GM23338 (cell line): ENCODE data around the gene SV2C. TPM values are rescaled to one million over a fixed set of nuclear protein-coding genes. Genes with fewer than 3 reads are reported as not detected.
A peak's percentile ranks its signal among the peaks of the same experiment; 100 is the strongest.

Experiments used
- ATAC-seq: fragments of 200-7000 bp; cut with Tn5 transposase; 3 replicates; pipeline ENCODE4 v1.9.1; 2020
- DNase-seq: peaks from one replicate; pipeline ENCODE4 v3.0.0-alpha.2; 2015; ENCODE audit warnings: low spot score
- H2AFZ ChIP-seq: fragments of 200-600 bp; sonication (generic); 2 replicates; pipeline ENCODE4 v1.8.0; 2016; ENCODE audit warnings: antibody characterized with exemption, mild to moderate bottlenecking, moderate library complexity
- H3F3A ChIP-seq: fragments of 200-600 bp; sonication (generic); replicated peaks from 2 replicates; pipeline ENCODE4 v1.8.0; 2017; ENCODE audit warnings: antibody characterized with exemption, mixed run types, low read depth
- H3K27ac ChIP-seq: fragments of 200-600 bp; sonication (generic); 2 replicates; pipeline ENCODE4 v1.6.1; 2016; ENCODE audit warnings: low read depth
- H3K27me3 ChIP-seq: fragments of 200-600 bp; sonication (generic); 2 replicates; pipeline ENCODE4 v1.8.0; 2016; ENCODE audit warnings: mild to moderate bottlenecking, mixed run types, moderate library complexity; ENCODE audit not compliant: insufficient read depth
- H3K36me3 ChIP-seq: fragments of 200-600 bp; sonication (generic); 2 replicates; pipeline ENCODE4 v1.8.0; 2016; ENCODE audit warnings: mild to moderate bottlenecking; ENCODE audit not compliant: insufficient read depth
- H3K4me1 ChIP-seq: fragments of 200-600 bp; sonication (generic); 2 replicates; pipeline ENCODE4 v1.8.0; 2016; ENCODE audit warnings: mild to moderate bottlenecking, moderate library complexity; ENCODE audit not compliant: insufficient read depth
- H3K4me2 ChIP-seq: fragments of 200-600 bp; sonication (generic); 2 replicates; pipeline ENCODE4 v1.7.1; 2017; ENCODE audit warnings: mixed run types
- H3K4me3 ChIP-seq: fragments of 200-600 bp; sonication (generic); 2 replicates; pipeline ENCODE4 v1.6.1; 2016; ENCODE audit warnings: mixed run types
- H3K79me2 ChIP-seq: fragments of 200-600 bp; sonication (generic); replicated peaks from 2 replicates; pipeline ENCODE4 v1.8.0; 2017; ENCODE audit warnings: mild to moderate bottlenecking; ENCODE audit not compliant: insufficient read depth
- H3K9me2 ChIP-seq: fragments of 200-600 bp; sonication (generic); 2 replicates; pipeline ENCODE4 v1.8.0; 2017; ENCODE audit not compliant: insufficient read depth
- H4K20me1 ChIP-seq: fragments of 200-600 bp; sonication (generic); replicated peaks from 2 replicates; pipeline ENCODE4 v1.8.0; 2017; ENCODE audit warnings: mild to moderate bottlenecking; ENCODE audit not compliant: insufficient read depth
- H3K27ac Mint-ChIP-seq: 2 replicates; pipeline ENCODE4 v1.8.0; 2020; ENCODE audit warnings: inconsistent platforms, mild to moderate bottlenecking, moderate library complexity, mixed read lengths
- H3K27me3 Mint-ChIP-seq: 3 replicates; pipeline ENCODE4 v1.8.0; 2022; ENCODE audit warnings: low read depth, mild to moderate bottlenecking, moderate library complexity, mixed read lengths, inconsistent platforms; ENCODE audit not compliant: insufficient read depth, poor library complexity
- H3K36me3 Mint-ChIP-seq: 3 replicates; pipeline ENCODE4 v1.8.0; 2021; ENCODE audit warnings: low read depth, mild to moderate bottlenecking, inconsistent platforms, moderate library complexity, mixed read lengths
- H3K4me1 Mint-ChIP-seq: 3 replicates; pipeline ENCODE4 v1.8.0; 2020; ENCODE audit warnings: mild to moderate bottlenecking, inconsistent platforms, mixed read lengths
- H3K4me3 Mint-ChIP-seq: 3 replicates; pipeline ENCODE4 v1.8.0; 2021; ENCODE audit warnings: moderate library complexity, mild to moderate bottlenecking, inconsistent platforms, mixed read lengths
- H3K9me3 Mint-ChIP-seq: 3 replicates; pipeline ENCODE4 v1.8.0; 2020; ENCODE audit warnings: moderate library complexity, mild to moderate bottlenecking, inconsistent platforms, mixed read lengths
- CTCF ChIP-seq, 2 experiments: fragments of 200-600 bp in 1 of 2; sonication (generic) in 1 of 2; conservative IDR thresholded peaks; 2 replicates each; pipeline versions ENCODE4 v1.5.1 to v1.6.1; 2016 to 2017; ENCODE audit warnings: antibody characterized with exemption in 2 of 2, low read depth in 2 of 2, mild to moderate bottlenecking in 2 of 2, moderate library complexity in 1 of 2
- ETS1 ChIP-seq: IDR thresholded peaks from 2 replicates; pipeline ENCODE4 v1.6.1; 2016; ENCODE audit warnings: antibody characterized with exemption
- ZNF462 ChIP-seq: fragments of 250-450 bp; sonication (Bioruptor Pico); IDR thresholded peaks from 2 replicates; pipeline ENCODE4 v1.5.0; 2020; ENCODE audit warnings: mild to moderate bottlenecking, moderate library complexity
- polyA plus RNA-seq: library from polyadenylated mRNA; unstranded; fragments of >200 nt; fragmentation: Nextera tagmentation; extraction: Ambion mirVana; gene quantifications from 2 replicates; pipeline ENCODE4 v1.2.1, GENCODE V29; 2016
- total RNA-seq: library from RNA; depleted of rRNA; stranded (reverse); fragments of >200 nt; shearing (Covaris generic); gene quantifications from 2 replicates; pipeline ENCODE4 v1.2.3, GENCODE V29; 2014

SV2C gene
- total and polyA plus RNA-seq, 2 experiments from 2014 or later, result 0.05 to 0.07 TPM

- TF ChIP-seq ZNF462, result no peak
These were observed 90.9 kb downstream of the SV2C start (continued) for GRCh38 chr5:76174101-76174500.

GRCh38 chr5:76175051-76175666 lies 92.0 kb downstream of the SV2C start:
- Histone ChIP-seq H3F3A (no peaks in the 10 kb centered on the region), H3K79me2 (no peaks in the 10 kb centered on the region), H3K27ac (no peak overlapping the region), H3K4me2 (no peak overlapping the region), H3K4me1 (no peaks in the 10 kb centered on the region), H2AFZ (no peak overlapping the region), H4K20me1 (no peaks in the 10 kb centered on the region), H3K4me3 (no peak overlapping the region), H3K9me2 (no peaks in the 10 kb centered on the region), H3K27me3 (no peaks in the 10 kb centered on the region), H3K36me3 (no peaks in the 10 kb centered on the region)
- peak; percentile 84 to 92 for TF ChIP-seq CTCF (conservative IDR thresholded peaks at IDR 0.05; ENCODE audit: low read depth in 2 of 2)
- TF ChIP-seq ETS1, result no peak
- Mint-ChIP-seq H3K4me3 (no peak overlapping the region), H3K36me3 (no peaks in the 10 kb centered on the region; the same call in 2 of the 3 replicates), H3K27ac (no peak overlapping the region), H3K9me3 (peaks cover 9% of the 10 kb centered on the region; the same call in 2 of the 3 replicates), H3K4me1 (peaks cover 14% of the 10 kb centered on the region), H3K27me3 (no peaks in the 10 kb centered on the region)
- peak; percentile 89 for ATAC-seq
- peak; percentile 79 for DNase-seq
